GM18951 (cell line): ENCODE measurements around the gene DQX1.
"Not testable (repeated sequence)": the region's sequence is repeated elsewhere in the genome, so short reads cannot be mapped to it uniquely, and the experiment has no call there.

Experiments
- POLR2A ChIP-seq: IDR thresholded peaks from 4 replicates; pipeline ENCODE4 v1.6.1; 2011; ENCODE audit warnings: mild to moderate bottlenecking; ENCODE audit not compliant: insufficient read length, insufficient read depth; ENCODE audit errors: extremely low read depth
- in situ Hi-C: fragments of 300-500 bp; cut with MboI; formaldehyde crosslinking; loops from one replicate; pipeline ENCODE4 v1.12.0; 2022; ENCODE audit warnings: low sequenced_read_pairs, mixed read lengths, inconsistent platforms; ENCODE audit not compliant: unreplicated experiment

Gene DQX1

GRCh38 chr2:74474899-74475298, 51.1 kb downstream of the DQX1 start:
- TF ChIP-seq POLR2A, result no peak
- in situ Hi-C loops, result no loop called here

DNA sequence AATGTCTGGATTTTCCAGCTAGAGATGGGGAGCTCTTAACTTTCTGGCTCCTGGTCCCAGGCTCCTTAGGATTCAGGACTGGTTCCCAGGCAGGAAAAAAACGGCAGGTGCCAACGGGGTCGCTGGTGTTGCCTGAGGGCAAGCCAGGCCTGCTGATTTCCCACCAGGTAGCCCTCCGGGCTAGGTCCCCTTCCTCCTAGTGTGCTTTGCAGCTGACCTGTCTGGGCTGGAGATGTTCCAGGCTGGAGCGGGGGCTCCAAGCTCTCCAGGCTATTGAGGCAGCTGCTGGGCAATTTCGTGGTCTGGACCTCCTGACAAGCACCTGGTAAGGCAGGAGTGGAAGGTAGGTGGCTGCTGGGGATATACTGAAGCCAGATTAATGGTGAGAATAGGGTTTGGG, 51.5 kb downstream of the DQX1 start:
- in situ Hi-C loops, result no loop called here
- TF ChIP-seq POLR2A, result no peak

DNA sequence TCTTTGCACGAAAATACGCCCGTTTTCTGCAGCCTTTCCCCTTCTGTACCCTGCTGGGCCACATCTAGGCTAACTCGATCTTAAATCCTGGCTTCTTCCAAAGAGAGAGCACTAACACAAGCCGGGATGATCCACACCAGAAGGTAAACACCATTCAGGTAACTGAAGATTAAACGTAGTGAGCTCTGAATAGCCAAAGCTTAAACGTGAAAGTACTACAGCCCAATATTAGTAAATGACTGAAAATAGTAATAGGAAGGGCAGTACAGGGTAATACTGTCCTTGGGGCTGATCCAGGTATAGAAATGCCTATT, 53.1 kb downstream of the DQX1 start:
- in situ Hi-C loops, result no loop called here
- TF ChIP-seq POLR2A, result no peak

GRCh38 chr2:74472086-74472944, 53.7 kb downstream of the DQX1 start, which contains the start of gene MRPL53:
TSS of gene MRPL53 (minus strand) at chr2:74472680. CDS start at chr2:74472660, 20 bp downstream.
- in situ Hi-C loops, result no loop called here
- peak; percentile 87 for TF ChIP-seq POLR2A

GRCh38 chr2:74471332-74472065, 54.5 kb downstream of the DQX1 start:
- in situ Hi-C loops, result no loop called here

DNA sequence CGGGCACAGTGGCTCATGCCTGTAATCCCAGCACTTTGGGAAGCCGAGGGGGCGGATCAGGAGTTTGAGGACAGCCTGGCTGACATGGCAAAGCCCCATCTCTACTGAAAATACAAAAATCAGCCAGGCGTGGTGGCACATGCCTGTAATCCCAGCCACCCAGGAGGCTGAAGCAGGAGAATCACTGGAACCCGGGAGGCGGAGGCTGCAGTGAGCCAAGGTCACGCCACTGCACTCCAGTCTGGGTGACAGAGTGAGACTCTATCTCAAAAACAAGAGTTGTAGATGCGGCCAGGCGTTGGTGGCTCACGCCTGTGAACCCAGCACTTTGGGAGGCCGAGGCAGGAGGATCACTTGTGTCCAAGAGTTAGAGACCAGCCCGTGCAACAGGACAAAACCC, 55.3 kb downstream of the DQX1 start:
- in situ Hi-C loops, result not testable (repeated sequence)

More at GRCh38 chr2:74471332-74472065, 54.5 kb downstream of the DQX1 start:
- no peak for TF ChIP-seq POLR2A
